Activated CD8-positive, alpha-beta memory T cell treated with anti-CD3 and anti-CD28 coated beads for 1 hour (primary cell): ENCODE data around the gene IFT57.
A peak's percentile ranks its signal among the peaks of the same experiment; 100 is the strongest.
"Not testable (repeated sequence)": the region's sequence is repeated elsewhere in the genome, so short reads cannot be mapped to it uniquely, and the experiment has no call there.

Experiments
- DNase-seq, 2 donors: peaks; one replicate each; pipeline ENCODE4 v3.0.0-alpha.2; 2020; ENCODE audit warnings: low read depth in 1 of 2; ENCODE audit errors: extremely low read depth in 1 of 2

IFT57 gene

GRCh38 chr3:108164391-108164790 is 57.8 kb downstream of the IFT57 start:
- DNase-seq: no peak

- no peak for DNase-seq
These were observed 62.4 kb downstream of the IFT57 start for GRCh38 chr3:108159865-108160264.

GRCh38 chr3:108159105-108159504 is 63.1 kb downstream of the IFT57 start:
- DNase-seq: no peak

GRCh38 chr3:108158251-108158650 is 64.0 kb downstream of the IFT57 start:
- DNase-seq: no peak

GRCh38 chr3:108157273-108157672 is 65.0 kb downstream of the IFT57 start:
- no peak for DNase-seq

- no peak for DNase-seq
These were observed 65.8 kb downstream of the IFT57 start for GRCh38 chr3:108156312-108156853.

- DNase-seq: not testable (repeated sequence)
These were observed 66.6 kb downstream of the IFT57 start for GRCh38 chr3:108155642-108156041.

GRCh38 chr3:108153451-108153981 is 68.7 kb downstream of the IFT57 start:
- DNase-seq: peak; percentile 6 to 8

- no peak for DNase-seq
These were observed 70.0 kb downstream of the IFT57 start for GRCh38 chr3:108152274-108152673.

- no peak for DNase-seq
These were observed 72.0 kb downstream of the IFT57 start for GRCh38 chr3:108150200-108150599.

- DNase-seq: no peak
These were observed 76.1 kb downstream of the IFT57 start for GRCh38 chr3:108146139-108146538.

- no peak for DNase-seq
These were observed 76.6 kb downstream of the IFT57 start for GRCh38 chr3:108145578-108145977.

- no peak for DNase-seq
These were observed 84.8 kb downstream of the IFT57 start for GRCh38 chr3:108137460-108137814.

GRCh38 chr3:108136561-108137459 is 85.4 kb downstream of the IFT57 start:
- DNase-seq: no peak

GRCh38 chr3:108134555-108134880 is 87.7 kb downstream of the IFT57 start:
- DNase-seq: no peak

- DNase-seq: no peak
These were observed 88.2 kb downstream of the IFT57 start for GRCh38 chr3:108133858-108134554.

- DNase-seq: no peak
These were observed 89.2 kb downstream of the IFT57 start for GRCh38 chr3:108133048-108133369.

GRCh38 chr3:108131475-108132134 is 90.6 kb downstream of the IFT57 start:
- no peak for DNase-seq

- no peak for DNase-seq
These were observed 91.3 kb downstream of the IFT57 start for GRCh38 chr3:108130701-108131474.

GRCh38 chr3:108130236-108130635 is 92.0 kb downstream of the IFT57 start:
- DNase-seq: no peak
